GM12873 (cell line): Measurements from ENCODE around the gene GATA2.

ENCODE experiments used
- CTCF ChIP-seq: IDR thresholded peaks from 2 replicates; pipeline ENCODE4 v1.5.1; 2012; ENCODE audit warnings: low read depth, mild to moderate bottlenecking, moderate library complexity, low read length, control low read depth; ENCODE audit not compliant: insufficient read depth; ENCODE audit errors: missing control alignments

Gene GATA2

DNA sequence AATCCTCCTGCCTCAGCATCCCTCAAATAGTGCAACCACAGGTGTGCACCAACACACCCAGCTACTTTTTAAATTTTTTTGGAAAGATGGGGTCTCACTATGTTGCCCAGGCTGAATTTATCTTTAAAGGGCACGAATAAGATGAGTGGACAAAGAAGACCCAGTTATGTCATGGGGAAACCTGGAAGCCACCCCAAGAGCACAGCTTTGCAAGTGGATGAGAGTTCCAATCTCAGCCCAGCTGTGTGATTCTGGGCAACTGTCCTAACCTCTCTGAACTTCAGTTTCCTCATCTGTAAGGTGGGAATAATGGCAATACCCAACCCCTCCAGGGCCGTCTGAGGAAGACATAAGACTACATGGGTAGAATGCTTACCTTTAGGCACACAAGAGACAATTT, 58.5 kb downstream of the GATA2 start:
- TF ChIP-seq CTCF, result no peak

DNA sequence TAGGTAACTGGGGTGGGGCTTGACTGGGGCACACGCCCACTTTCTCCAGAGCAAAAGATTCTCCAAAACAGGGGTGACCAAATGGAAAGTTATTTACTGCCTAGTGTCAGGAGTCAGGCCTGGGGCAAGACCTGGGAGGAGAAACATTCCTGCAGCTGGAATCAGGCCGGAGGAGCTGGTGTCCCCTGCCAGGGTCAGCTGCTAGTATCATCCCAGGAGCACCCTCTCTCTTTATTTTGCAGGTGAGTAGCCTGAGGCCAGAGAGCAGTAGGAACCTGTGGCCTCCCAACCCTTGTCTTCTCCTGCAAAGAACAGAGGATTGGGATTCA, 59.2 kb downstream of the GATA2 start:
- TF ChIP-seq CTCF, result no peak

DNA sequence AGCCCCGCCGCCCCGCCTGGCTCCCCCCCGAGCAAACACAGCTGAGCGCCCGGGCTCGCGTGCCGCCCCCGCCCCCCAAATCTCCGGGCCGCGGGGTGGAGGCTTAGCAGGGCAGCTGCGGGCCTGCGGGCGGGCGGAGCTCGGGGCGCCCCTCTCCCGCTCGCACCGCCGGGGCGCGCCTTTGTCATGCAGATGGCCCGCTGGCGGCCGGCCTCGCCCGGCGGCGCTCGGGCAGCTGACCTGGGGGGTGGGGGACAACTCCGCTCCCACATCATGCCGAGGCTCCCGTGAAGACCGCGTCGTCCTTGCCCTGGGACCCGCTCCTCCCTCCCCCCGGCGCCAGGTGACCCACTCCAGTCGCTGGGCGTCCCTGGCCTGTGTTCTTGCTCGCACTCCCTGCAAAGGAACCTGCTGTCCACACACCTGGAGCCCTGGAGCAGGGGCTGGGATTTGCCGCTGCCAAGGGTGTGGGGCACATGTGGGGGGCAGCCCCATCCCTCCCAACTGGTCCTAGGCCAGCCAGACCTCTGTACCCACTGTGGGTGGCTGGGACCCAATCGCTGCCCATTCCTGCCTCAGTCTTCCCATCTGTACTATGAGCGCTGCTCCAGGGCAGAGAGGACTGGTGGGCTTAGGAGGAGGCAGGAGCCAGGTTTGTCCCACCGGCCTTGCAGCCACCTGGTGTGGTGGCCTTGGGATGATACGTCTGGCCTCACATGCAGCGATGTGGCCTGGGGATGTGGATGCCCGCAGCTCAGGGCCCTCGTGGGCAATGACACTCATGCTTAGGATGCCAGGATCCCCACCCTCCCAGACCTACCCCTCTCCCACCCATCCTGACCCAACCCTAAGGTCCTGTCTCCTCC, 59.8 kb downstream of the GATA2 start:
- no peak for TF ChIP-seq CTCF

DNA sequence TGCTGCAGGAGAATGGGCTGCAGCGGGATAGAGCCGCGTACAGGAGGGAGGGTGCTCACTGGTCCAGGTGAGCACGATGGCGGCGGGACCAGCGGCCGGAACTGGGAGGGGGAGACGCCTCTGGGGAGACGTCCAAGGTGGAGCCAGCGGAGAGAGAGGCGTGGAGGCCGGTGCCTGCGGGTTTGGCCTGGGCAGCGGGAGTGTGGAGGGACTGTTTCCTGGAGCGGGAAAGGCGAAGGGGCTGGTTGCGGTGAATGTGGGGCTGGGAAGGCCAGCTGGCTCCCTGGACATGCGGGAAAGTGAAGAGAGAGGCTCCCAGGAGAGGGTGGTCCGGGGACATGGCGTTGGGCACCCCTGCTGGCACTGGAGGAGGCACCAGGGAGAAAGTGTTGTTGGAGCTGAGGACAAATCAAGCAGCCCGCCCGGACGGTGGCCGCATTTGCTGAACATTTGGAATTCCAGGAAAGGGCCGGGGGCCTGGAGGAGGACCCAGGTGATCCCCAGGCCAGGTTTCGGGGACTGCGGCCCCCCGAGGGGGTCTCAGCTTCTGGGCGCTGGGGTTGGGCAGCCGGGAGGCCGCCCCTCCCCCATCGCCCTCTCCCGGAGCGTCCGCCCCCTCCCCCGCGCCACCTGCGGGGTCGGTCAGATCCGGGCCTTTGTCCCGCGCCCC, 60.6 kb downstream of the GATA2 start:
- TF ChIP-seq CTCF, result no peak

DNA sequence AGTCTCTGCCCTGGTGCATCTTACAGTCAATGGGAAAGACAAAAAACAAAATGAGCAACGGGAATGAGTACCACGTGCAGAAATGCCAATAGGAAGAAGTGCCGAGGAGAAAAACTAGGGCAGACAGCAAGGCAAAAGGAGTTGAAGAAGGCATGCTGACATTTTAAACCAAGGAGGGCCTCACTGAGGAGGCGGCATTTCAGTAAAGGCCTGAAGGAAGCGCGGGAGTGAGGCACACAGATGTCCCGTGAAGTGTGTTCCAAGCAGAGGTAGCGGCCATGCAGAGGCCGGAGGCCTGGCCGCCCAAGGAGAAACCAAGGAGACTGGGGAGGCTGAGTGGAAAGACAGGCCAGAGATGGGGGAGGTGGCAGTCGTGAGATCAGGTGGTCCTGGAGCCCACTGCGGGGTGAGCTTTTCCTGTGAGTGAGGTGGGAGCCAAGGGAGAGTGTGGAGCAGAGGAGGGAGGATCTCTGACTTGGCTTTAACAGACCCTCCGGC, 61.1 kb downstream of the GATA2 start:
- TF ChIP-seq CTCF, result no peak

DNA sequence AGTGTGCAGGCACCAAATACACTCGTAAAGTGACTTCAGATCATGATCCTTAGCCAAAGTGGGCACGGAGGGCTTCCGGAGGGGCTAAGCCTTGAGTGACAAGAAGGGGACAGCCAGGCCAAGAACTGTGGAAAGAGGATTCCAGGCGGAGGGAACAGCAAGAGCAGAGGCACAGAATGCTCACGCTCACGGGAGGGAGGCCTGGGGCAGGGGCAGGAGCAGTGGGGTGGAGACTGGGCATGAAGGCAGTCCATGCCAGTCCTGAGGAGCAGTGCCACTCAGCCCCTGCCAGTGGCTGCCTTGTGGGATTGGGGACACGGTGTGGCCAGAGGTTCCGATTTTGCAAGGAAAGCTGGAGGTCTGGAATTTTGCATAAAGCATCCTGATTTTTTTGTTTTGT, 62.3 kb downstream of the GATA2 start:
- TF ChIP-seq CTCF, result no peak

GRCh38 chr3:128430301-128430700, 62.7 kb downstream of the GATA2 start:
- no peak for TF ChIP-seq CTCF
